Activated T-cell treated with anti-CD3 and anti-CD28 coated beads, Interleukin-2, amount 50 U/mL, for 1 hour (primary cell): Measurements from ENCODE around the gene CEBPA.

Experiments used
- DNase-seq: peaks from one replicate; pipeline ENCODE4 v3.0.0-alpha.2; 2020

CEBPA gene

DNA sequence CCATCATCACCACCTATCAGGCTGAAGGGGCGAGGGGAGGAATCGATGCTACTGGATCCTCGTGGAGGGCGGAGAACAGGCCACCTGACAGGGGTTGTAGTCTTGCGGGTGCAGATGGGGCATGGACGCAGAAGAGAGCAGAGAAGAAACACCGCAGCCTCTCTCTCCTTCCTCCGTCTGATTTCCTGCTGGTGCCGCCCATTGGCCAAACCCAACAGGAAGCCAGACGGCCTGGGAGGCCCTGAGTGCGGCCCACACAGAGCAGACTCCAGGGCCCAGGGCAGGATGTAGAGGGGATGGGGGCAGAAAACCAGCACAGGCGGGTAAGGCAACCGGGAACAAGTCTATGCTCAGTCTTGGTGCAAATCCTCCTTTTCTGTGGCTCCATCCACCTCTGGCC, 15.4 kb downstream of the CEBPA start:
- DNase-seq, result no peak

DNA sequence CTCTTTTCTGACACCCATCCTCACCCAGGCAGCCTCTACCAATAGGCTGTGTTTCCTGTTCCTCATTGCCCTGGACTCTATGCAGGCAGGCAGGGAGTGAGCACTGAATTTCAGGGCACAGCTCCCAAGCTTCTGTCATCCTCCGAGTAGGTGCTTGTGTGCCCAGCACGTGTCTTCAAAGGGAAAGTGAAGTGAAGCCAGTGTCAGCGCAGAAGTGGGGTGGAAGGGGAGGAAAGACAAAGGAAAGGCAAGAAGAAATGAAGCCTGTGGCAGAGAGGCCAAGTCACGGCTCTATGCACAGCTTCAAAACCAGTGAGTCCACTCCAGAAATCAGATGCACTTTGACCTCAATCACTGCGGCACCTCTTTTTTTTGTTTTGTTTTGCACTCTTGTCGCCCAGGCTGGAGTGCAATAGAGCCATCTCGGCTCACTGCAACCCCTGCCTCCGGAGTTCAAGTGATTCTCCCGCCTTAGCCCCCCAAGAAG, 16.9 kb downstream of the CEBPA start:
- DNase-seq, result no peak

GRCh38 chr19:33284756-33285155, 17.6 kb downstream of the CEBPA start:
- no peak for DNase-seq

DNA sequence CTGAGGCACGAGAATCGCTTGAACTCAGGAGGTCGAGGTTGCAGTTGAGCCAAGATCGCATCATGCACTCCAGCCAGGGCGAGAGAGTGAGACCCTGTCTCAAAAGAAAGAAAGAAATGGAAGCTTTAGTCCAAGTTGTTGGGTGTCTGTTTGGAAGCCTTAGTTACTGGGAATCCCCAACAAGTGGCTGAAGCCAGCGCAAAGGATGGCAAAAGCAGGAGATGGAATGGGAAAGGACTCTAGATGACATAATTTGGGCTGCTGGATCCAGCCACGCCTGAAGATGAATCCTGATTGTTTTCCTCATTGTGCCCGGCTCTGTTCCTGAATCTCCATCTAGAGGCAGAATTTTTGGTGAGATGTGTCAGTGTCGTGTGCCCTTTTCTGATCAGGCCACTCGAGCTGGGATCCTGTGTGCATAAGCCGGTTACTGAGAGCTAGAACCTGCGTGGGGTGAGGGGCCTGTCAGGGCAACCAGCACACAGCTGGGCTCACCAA, 18.1 kb downstream of the CEBPA start:
- no peak for DNase-seq

GRCh38 chr19:33283589-33283988, 18.7 kb downstream of the CEBPA start:
- no peak for DNase-seq

- DNase-seq, result no peak
Measured at GRCh38 chr19:33282036-33282671, 20.2 kb downstream of the CEBPA start.

DNA sequence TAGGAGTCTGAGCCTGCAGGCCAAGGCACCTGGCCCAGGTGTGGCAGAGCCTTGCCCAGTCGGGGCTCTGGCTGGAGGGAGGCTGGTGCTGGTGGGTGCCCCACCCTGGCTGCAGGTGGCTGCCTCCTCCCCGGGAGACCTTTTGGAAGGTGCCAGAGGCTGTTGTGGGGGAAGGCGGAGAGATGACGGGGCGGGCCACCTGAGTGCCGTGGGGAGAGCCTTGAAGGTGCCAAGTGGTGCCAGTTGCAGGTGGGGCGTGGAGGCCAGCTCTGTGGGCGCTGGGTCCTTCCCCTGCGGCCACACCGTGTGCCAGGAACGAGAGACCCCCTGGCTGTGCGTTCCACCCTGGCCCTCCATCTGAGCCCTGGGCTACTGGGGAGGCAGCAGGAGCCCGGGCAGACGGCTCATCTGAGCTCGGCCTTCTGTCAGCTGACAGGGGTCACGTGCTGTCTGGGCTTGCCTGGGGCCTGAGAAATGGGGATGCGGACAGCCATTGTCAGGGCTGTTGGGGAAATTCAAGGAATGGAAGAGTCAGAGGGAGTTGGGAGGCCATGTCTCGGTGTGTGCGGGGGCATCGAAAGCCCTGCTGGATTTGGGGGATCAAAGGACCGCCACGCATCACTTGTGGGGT, 20.9 kb downstream of the CEBPA start:
- DNase-seq, result no peak

DNA sequence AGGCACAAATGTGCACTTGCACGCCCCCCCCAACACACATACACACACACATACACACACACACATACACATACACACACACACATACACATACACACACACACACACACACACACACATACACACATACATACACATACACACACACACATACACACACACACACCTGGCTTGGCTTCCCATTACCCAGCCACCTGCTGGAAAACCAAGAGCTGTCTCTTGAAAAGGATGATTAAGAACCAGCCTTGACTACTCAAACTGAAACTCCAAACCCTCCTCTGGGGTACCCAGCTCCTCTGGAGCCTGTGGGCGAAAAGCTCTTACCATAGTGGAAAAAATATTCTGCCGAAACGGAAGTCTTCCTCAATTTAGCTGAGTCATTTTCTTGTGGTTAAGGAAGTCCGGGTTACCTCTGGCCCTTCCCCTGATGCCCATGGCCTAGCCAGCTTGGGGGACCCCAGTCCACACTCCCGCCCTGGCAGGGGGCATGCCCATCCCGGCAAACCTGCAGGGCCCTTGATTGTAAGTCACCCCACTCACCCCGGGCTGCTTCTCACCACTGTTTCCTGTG, 21.9 kb downstream of the CEBPA start:
- no peak for DNase-seq

- DNase-seq, result no peak
Measured at GRCh38 chr19:33279430-33280350, 22.6 kb downstream of the CEBPA start.

DNA sequence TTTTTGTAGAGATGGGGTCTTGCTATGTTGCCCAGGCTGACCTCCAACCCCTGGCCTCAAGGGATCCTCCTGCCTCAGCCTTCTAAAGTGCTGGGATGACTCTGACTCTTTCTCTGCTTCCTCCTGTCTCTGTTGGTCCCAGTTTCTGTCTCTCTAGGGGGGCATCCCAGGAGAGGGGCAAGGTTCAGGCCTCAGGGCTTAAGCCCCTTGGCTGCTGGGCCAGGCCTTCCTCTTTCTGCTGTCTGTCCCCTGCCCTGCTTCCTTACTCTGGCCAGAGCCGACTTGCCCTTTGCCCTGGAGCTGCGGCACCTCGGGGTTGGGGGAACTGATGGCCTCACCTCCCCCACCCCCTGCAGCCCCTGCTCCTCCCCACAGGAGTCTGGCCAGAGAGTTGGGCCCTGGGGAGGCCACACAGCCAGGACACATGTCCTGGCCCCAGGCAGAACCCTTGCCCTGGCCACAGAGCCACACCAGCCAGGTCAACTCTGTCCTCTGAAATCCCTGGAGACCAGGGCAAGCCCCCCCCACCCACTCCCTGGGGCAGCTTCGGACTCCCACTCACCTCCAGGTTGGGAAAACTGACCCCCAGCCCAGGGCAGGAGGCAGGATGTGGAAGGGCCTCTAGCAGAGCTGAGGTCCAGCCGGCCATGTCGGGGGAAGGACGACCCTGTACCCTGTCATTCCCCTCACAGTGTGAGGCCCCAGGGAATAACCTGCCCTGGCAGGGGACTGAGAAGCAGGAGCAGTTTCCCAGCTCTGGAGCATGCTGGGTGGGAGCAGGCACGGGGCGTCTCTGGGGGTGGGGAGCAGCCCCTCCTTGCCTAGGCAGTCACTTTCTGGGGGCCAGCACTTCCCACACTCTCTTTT, 23.7 kb downstream of the CEBPA start:
- DNase-seq, result no peak

- no peak for DNase-seq
Measured at GRCh38 chr19:33278023-33278402, 24.3 kb downstream of the CEBPA start.

GRCh38 chr19:33277434-33277833, 24.9 kb downstream of the CEBPA start:
- DNase-seq, result no peak

- DNase-seq, result no peak
Measured at GRCh38 chr19:33275933-33276619, 26.3 kb downstream of the CEBPA start.

DNA sequence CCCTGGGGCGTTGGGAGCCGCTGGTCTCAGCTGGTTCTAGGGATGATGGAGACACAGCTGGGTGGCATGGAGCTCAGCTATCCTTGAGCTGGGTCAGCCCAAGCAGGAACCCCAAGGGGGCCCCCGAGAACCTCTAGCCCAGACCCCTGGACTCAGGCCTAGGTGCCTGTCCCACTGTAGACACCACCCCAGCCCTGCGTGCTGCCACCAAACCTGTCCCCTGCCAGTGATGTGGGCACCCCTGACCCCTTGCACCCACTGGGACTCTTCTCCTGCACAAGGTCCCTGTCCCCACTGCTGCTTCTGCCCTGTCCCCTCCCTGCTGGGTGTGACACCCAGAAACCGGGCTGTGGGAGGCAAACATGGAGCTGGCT, 26.8 kb downstream of the CEBPA start:
- DNase-seq, result no peak

DNA sequence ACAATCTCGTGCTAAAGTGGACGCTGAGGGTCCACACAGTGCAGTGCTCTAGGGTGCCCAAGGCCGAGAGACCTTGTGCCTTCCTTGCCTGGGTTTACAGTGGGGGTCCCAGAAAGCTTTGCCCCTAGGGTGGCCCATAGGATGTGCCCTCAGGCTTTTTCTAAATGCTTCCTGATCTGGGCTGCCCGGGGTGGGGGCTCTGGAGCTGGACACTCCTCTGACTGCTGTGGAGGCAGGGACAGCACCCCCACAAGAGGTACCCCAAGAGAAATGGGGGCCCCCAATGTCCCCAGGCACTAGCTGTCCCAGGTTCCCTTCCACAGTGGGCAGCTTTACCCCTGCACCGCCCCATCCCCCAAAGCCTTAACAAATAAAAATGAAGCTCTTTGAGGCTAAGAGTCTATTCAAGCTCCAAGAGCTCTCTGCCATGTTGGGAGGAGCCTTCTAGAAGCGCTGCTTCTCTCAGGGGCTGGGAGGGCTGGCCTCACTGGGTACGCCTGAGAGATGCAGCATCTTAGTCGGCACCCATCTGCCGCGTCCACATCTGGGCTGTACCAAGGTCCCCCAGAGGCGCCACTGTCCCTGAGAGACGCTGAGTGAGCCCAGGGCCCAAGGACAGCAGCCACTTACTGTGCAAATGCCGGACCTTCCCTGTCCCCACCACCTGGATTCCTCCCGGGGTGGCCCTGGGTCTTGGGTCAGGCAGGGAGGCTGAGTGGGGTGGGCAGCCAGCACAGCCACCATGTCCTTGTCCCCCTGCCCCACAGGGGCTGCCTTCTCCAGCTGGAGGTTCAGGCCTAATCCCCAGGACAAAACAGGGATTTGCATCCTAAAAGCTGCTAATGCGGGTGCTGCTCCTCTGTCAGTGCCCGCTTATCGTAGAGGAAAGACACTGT, 27.4 kb downstream of the CEBPA start:
- no peak for DNase-seq

DNA sequence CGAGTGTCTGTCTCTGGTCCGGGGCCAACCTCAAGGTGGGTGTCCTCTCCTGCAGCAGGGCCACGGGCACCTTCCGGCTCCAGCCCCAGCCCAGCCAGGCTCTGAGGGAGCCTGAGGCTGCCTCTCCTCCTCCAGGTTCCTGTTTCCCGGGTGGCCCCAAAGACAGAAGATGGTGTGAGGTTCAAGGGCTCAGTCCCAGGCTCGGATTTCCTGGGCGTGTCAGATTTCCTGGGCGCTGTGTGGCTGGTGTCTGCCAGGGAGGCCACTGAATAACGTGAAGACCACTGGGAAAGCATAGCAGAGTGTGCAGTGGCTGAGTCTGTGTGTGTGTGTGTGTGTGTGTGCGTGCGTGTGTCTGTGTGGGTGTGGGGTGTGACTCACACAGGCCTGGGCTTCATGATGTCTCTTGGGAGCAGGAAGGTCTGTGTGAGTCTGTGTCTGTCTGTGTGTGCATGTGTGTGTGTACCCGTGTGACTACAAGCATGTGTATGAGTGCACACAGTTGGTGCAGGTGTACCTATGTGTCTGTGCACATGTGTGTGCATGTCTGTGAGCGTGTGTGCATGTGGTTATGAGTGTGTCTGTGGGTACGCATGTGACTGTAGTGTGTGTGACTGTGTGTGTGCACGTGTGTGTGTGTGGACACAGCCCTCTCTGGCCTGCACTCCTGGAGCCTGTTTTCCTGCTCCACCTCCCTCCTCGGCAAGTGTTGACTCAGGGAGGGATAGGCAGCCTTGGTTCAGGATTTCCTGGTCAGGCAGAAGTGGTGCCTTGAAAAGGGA, 28.3 kb downstream of the CEBPA start:
- no peak for DNase-seq

GRCh38 chr19:33273065-33273736, 29.1 kb downstream of the CEBPA start:
- no peak for DNase-seq

- no peak for DNase-seq
Measured at GRCh38 chr19:33271246-33272021, 30.9 kb downstream of the CEBPA start.
